H1 (cell line): ENCODE data around the gene SASS6.

Source experiments
- CBX8 ChIP-seq: fragments of 300-800, 300-1000 bp; sonication (generic); IDR thresholded peaks from 2 replicates; pipeline ENCODE4 v1.7.1; 2016; ENCODE audit warnings: low read depth, low read length, borderline replicate concordance
- CTCF ChIP-seq, 3 experiments: IDR thresholded peaks; 1 replicate in 2 of 3; 2 replicates in 1 of 3; pipeline versions ENCODE4 v1.5.1 to v1.6.1; 2011; ENCODE audit warnings: low read length in 3 of 3, mild to moderate bottlenecking in 3 of 3, inconsistent platforms in 2 of 3, low read depth in 1 of 3, moderate library complexity in 1 of 3; ENCODE audit not compliant: insufficient read depth in 1 of 3; ENCODE audit errors: control extremely low read depth in 1 of 3
- JUND ChIP-seq: IDR thresholded peaks from 2 replicates; pipeline ENCODE4 v1.6.1; 2011; ENCODE audit warnings: mild to moderate bottlenecking, improper control_type of control experiment, low read length
- POLR2A ChIP-seq, 2 experiments: IDR thresholded peaks; 1 replicate in 1 of 2; 2 replicates in 1 of 2; pipeline ENCODE4 v1.6.1; 2011; ENCODE audit warnings: low read depth in 2 of 2, low read length in 2 of 2, mild to moderate bottlenecking in 2 of 2; ENCODE audit errors: control extremely low read depth in 1 of 2
- POLR2AphosphoS5 ChIP-seq: IDR thresholded peaks from 2 replicates; pipeline ENCODE4 v1.6.1; 2011; ENCODE audit warnings: low read depth, low read length
- RAD21 ChIP-seq, 2 experiments: IDR thresholded peaks in 1 of 2; conservative IDR thresholded peaks in 1 of 2; 2 replicates each; pipeline ENCODE4 v1.6.1; 2011; ENCODE audit warnings: low read depth in 2 of 2, low read length in 2 of 2, improper control_type of control experiment in 1 of 2, inconsistent platforms in 1 of 2, mild to moderate bottlenecking in 1 of 2, moderate library complexity in 1 of 2
- SP1 ChIP-seq: IDR thresholded peaks from 2 replicates; pipeline ENCODE4 v1.6.1; 2011; ENCODE audit warnings: low read depth, low read length
- SRF ChIP-seq: IDR thresholded peaks from 2 replicates; pipeline ENCODE4 v1.6.1; 2011; ENCODE audit warnings: mild to moderate bottlenecking, low read depth, low read length, moderate library complexity
- TAF1 ChIP-seq: IDR thresholded peaks from 2 replicates; pipeline ENCODE4 v1.6.1; 2011; ENCODE audit warnings: mild to moderate bottlenecking, low read depth, low read length
- TEAD4 ChIP-seq: IDR thresholded peaks from 2 replicates; pipeline ENCODE4 v1.6.1; 2012; ENCODE audit warnings: low read depth, low read length, inconsistent platforms, mixed read lengths
- ZNF274 ChIP-seq: IDR thresholded peaks from 2 replicates; pipeline ENCODE4 v1.7.0; 2012; ENCODE audit warnings: low read length, borderline replicate concordance; ENCODE audit errors: extremely low read depth

- no peak for TF ChIP-seq RAD21 (IDR thresholded peaks at IDR 0.05 in 1 of 2, conservative IDR thresholded peaks at IDR 0.05 in 1 of 2; ENCODE audit: low read depth in 2 of 2, low read length in 2 of 2)
- TF ChIP-seq POLR2AphosphoS5 = no peak
- TF ChIP-seq SRF = no peak
- TF ChIP-seq SP1 = no peak
- TF ChIP-seq ZNF274 = no peak
- no peak for TF ChIP-seq CBX8
- no peak for TF ChIP-seq CTCF (IDR thresholded peaks at IDR 0.05; ENCODE audit: control extremely low read depth in 1 of 3, insufficient read depth in 1 of 3, low read depth in 1 of 3, low read length in 3 of 3)
- no peak for TF ChIP-seq POLR2A (IDR thresholded peaks at IDR 0.05; ENCODE audit: control extremely low read depth in 1 of 2, low read depth in 2 of 2, low read length in 2 of 2)
- TF ChIP-seq JUND = no peak
- no peak for TF ChIP-seq TEAD4
- no peak for TF ChIP-seq TAF1
These were observed 43.6 kb downstream of the SASS6 start for GRCh38 chr1:100089082-100089481.
